Measurements from ENCODE around the gene GREB1.

DNA sequence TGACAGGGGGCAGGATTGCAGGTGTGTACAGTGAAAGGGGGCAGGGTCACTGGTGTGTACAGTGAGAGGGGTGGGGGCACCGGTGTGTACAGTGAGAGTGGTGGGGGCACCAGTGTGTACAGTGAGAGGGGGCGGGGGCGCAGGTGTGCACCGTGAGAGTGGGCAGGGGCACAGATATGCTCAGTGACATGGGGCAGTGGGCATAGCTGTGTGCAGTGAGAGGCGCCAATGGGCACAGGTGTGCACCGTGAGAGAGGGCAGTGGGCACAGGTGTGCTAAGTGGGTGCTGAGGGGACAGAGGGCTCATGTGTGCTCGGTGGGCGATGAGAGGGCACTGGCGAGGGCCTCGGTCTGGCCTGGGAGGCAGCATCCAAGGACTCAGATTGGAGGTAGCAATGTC is 63.0 kb downstream of the GREB1 start:
- TF ChIP-seq, protein P1, sequence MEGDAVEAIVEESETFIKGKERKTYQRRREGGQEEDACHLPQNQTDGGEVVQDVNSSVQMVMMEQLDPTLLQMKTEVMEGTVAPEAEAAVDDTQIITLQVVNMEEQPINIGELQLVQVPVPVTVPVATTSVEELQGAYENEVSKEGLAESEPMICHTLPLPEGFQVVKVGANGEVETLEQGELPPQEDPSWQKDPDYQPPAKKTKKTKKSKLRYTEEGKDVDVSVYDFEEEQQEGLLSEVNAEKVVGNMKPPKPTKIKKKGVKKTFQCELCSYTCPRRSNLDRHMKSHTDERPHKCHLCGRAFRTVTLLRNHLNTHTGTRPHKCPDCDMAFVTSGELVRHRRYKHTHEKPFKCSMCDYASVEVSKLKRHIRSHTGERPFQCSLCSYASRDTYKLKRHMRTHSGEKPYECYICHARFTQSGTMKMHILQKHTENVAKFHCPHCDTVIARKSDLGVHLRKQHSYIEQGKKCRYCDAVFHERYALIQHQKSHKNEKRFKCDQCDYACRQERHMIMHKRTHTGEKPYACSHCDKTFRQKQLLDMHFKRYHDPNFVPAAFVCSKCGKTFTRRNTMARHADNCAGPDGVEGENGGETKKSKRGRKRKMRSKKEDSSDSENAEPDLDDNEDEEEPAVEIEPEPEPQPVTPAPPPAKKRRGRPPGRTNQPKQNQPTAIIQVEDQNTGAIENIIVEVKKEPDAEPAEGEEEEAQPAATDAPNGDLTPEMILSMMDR (IDR thresholded peaks at IDR 0.05) = no peak
- no peak for TF ChIP-seq EZH2 (IDR thresholded peaks at IDR 0.05; ENCODE audit: borderline replicate concordance, insufficient read depth, low read depth, low read length, poor library complexity, severe bottlenecking)

Measured in B cell (primary cell).